NCI-H748 (cell line): ENCODE measurements around the gene NXN.
"Not testable (repeated sequence)": the region's sequence is repeated elsewhere in the genome, so short reads cannot be mapped to it uniquely, and the experiment has no call there.

ENCODE experiments used
- DNase-seq: peaks from one replicate; lab custom pipeline; 2025; ENCODE audit not compliant: unreplicated experiment; lab: John Stamatoyannopoulos, UW

The NXN gene

DNA sequence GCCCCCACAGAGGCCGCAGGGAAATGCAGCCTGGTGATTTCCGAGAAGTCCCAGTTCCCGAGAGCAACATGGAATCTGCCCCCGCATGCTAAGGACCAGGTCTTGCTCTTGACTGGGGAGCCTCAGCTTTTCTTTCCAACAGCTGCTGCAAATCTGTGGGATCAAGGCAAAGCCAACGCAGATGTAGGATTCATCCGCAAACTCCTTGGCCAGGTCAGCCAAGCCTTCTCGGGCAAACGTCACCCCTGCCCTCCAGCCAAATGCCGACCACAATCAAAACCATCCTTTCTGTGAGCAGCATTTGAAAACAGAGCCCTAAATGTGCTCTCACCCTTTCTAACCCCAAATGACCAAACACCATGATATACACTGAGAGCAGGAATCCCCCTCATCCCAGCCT lies 143.4 kb downstream of the NXN start:
- no peak for DNase-seq

DNA sequence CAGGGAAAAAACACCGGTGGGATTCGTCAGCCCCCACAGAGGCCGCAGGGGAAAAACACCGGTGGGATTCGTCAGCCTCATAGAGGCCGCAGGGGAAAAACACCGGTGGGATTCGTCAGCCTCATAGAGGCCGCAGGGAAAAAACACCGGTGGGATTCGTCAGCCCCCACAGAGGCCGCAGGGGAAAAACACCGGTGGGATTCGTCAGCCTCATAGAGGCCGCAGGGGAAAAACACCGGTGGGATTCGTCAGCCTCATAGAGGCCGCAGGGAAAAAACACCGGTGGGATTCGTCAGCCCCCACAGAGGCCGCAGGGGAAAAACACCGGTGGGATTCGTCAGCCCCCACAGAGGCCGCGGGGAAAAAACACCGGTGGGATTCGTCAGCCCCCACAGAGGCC lies 143.9 kb downstream of the NXN start:
- not testable (repeated sequence) for DNase-seq

DNA sequence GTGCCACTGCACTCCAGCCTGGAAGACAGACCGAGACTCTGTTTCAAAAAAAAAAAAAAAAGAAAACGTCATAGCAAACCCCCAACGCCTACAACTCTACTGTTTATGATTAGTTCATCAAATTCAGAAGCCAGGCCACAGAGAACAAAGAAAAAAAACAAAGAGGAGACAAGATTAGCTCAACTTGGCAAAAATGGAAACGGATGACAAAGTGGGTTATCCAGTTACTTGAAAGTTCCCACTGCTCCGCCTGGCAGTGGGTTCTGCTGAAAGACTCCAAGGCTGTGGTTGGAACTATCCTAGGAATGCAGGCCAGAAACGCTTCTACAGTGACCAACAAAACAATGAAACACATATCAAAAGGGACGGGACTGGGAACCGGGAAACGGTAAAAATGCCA lies 144.3 kb downstream of the NXN start:
- no peak for DNase-seq

DNA sequence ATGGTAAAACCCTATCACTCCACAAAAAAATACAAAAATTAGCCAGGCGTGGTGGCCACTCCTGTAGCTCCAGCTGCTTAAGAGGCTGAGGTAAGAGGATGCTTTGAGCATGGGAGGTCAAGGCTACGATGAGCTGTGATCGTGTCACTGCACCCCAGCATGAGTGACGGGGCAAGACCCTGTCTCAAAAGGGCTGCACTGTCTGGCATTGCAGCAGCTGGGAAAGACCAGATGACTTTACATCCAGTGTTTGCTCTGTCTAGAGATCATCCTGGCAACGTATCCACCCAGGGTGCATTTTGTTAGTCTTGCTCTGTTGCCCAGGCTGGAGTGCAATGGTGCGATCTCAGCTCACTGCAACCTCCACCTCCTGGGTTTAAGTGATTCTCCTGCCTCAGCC lies 145.4 kb downstream of the NXN start:
- no peak for DNase-seq

DNA sequence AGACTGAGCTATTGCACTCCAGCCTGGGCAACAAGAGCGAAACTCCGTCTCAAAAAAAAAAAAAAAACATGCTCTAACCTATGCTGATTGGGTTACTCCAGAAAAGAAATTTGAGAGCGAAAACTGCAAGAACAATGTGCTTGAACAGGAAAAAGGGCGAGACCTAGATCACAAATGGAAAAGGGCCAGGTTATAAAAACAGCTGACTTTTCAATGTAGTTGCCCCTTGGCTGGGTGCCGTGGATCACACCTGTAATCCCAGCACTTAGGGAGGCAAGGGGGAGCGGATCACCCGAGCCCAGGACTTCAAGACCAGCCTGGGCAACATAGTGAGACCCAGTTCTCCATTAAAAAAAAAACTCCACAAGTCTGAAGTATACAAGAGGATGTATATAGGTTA lies 148.6 kb downstream of the NXN start:
- no peak for DNase-seq

DNA sequence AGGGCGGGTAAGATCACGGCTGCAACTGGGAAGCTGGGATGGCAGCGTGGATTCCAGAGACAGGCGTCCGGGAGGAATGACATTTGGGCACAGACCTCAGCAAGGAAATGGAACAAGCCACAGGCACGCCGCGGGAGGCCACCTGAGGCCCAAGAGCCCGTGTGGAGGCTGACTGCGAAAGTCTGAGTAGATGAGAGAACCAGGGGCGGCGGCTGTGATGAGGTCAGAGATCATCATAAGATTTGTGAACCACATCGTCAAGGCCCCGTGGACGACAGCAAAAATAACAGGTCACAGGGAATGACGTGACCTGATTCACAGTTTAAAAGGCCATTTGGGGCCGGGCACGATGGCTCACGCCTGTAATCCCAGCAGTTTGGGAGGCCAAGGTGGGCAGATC lies 149.2 kb downstream of the NXN start:
- DNase-seq: no peak

DNA sequence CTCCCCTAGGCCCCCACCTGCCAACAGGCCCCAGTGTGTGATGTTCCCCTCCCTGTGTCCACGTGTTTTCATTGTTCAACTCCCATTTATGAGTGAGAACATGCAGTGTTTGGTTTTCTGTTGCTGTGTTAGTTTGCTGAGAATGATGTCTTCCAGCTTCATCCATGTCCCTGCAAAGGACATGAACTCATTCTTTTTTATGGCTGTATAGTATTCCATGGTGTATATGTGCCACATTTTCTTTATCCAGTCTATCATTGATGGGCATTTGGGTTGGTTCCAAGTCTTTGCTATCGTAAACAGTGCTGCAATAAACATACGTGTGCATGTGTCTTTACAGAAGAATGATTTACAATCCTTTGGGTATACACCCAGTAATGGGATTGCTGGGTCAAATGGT lies 150.0 kb downstream of the NXN start:
- DNase-seq: not testable (repeated sequence)

DNA sequence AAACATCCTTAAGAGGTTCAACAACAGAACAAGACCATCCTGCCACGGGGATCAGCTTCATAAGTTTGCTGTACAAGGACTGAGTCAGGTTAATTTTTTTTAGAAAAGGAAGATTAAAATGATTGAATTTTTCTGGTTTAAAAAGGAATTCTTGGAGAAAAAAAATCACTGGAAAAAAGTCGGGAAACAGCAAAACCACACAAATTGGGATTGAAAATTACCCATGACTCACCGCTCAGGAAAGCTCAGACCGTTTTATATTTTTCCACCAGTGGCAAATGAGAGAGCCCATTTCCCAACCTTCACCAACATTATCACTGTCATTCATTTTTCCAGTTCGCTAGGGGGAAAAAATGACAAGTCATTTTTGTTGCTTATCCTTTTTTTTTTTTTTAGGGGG lies 150.8 kb downstream of the NXN start:
- DNase-seq: no peak

DNA sequence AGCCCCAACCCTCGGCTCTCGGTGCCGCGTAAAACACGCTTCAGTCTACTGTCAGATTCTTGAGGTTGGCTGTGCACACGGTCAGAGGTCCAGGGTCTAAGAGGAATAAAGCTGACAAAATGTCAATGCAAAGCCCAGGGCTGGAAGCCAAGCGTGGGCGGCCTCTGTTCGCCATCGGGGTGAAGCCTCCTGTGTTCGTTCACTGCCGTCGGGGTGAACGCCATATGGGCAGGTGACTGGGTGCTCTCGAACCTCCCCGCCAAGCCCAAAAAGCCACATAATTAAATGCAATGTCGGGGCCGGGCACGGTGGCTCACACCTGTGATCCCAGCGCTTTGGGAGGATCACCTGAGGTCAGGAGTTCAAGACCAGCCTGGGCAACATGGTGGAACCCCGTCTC lies 152.8 kb downstream of the NXN start:
- DNase-seq: no peak

DNA sequence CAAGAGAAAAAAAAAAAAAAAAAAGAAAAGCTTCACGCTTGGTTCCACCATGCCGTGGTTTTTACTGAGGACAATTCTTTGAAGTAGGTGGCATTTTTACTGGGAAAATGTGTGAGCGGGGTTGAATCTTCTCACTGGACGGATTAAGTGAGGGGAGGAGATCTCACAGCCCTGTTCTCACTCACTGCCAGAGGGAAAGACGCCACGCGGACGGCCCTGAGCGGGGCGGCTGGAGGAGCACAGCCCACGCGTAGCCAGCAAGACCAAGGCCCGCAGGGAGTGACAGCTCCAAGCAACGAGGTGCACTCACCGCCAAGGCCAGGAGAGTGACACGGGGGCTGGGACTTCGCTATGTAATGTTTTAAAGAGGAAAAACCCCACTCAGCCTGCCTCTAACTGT lies 154.4 kb downstream of the NXN start:
- no peak for DNase-seq

DNA sequence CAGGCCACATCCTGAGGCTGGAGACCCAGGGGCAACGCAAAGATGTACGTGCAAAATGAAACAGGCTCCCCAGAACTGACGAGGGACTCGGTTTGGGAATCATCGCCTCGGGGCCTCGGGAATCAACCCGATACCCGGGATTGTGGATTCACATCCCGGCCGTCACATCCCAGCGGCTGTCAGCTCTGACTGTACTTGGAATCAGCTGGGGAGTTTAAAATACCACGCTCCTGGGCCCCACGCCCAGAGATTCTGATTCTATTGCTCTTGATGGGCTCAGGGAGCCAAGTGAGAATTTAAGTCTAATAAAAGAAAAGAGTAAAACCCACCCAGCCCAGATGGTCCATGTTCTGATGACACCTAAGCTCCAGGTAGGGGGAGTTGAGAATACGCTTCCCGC lies 155.2 kb downstream of the NXN start:
- DNase-seq: no peak

DNA sequence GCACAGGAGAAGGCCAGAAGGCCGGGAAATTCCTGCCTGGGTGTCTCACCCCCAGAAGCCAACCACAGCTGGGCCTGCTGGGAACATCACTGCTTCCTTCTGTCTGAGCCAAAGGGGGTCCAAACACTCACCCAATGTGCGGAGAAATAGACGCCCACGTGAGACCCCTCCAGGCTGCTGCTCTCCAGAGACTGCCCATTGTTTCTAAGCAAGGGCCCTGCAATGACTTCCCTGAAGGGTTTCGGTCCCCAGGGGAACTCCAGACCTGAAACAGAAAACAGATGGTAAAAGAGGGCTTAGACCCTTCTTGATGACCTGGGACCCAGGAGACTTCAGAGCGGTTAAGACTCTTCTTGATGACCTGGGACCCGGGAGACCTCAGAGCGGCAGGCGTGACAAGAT lies 156.1 kb downstream of the NXN start:
- DNase-seq: no peak

DNA sequence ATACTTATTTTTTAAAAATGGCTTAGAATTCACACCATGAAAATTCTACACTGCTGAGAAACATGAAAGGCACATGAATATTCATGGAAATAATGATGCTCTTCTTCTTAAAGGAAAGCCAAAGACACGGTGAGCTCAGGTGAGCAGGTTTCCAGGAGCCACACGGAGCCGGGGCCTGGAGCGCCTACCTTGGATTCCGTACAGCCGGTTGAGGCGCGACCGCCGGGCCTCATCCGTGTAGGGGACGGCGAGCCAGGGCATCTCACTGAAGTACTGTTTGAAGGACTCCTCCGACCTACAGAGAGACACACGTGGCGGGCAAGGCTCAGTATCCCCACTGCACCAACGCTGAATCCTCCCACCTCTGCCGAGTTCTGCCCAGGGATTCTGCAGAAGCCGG lies 160.3 kb downstream of the NXN start:
- no peak for DNase-seq

DNA sequence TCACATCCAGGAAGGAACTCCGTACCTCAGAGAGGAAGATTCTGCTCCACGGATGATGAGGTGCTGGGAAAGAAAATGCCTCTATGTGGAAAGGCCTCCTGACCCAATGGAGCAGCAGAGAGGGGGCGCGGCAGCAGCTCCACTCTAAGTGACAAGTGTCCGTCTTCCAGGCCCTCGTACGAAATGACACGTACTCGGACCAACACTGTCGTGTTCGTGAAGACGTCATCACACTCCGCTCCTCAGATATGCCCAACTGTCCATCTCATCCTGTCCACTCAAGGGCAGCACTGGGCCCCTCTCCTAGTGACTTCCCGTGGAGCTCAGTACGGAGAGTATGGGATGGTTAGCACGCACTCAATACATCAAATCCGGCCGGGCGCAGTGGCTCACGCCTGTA lies 165.2 kb downstream of the NXN start:
- DNase-seq: no peak

DNA sequence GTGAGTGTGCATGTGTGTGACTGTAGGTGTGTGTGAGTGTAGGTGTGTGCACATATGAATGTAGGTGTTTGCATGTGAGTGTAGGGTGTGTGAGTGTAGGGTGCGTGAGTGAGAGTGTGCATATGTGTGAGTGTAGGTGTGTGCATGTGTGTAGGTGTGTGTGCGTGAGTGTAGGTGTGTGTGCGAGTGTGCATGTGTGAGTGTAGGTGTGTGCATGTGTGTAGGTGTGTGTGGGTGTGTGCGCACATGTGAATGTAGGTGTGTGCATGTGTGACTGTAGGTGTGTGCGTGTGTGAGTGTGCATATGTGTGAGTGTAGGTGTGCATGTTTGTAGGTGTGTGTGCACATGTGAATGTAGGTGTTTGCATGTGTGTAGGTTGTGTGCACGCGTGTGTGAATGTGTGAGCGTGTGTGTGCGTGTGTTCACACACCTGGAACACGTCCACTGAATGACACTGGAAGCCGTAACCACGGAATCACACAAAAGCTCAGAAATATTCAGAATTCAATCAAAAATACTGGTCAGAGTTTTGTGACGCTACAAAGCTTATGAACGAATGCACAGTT lies 166.9 kb downstream of the NXN start:
- no peak for DNase-seq

DNA sequence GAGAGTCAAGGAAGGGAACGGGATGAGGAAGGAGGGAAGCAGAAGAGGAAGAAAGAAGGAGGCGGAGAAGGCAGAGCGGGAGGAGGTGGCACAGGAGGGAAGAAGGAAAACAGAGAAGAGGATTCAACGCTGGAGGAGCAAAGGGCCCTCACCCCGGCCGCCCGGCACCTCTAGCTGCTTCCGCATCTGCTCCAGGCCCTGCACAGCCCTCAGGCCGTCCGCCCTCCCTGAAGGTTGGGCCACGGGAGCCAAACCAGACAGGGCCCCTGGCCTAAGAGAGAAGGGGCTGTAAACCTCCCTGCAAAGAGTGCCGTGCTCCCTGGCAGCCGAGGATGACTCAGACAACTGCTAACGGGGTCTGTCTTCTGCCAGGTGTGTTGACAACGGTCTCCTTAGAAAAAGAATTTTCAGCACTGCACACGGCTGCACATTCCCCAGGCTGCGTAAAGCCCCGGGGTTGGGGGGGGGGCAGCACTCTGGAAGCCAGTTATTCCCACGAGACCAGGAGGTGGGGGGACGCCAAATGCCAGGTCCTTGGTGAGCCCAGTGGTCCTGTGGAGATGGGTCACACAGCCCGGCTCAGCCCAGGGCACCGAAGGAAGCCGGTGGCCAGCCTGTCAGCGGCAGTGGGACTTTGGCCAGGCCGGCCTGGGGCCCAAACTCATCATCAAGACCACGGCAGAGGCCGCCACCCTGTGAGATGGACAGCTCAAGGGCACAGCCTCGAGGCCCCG lies 168.4 kb downstream of the NXN start:
- no peak for DNase-seq

DNA sequence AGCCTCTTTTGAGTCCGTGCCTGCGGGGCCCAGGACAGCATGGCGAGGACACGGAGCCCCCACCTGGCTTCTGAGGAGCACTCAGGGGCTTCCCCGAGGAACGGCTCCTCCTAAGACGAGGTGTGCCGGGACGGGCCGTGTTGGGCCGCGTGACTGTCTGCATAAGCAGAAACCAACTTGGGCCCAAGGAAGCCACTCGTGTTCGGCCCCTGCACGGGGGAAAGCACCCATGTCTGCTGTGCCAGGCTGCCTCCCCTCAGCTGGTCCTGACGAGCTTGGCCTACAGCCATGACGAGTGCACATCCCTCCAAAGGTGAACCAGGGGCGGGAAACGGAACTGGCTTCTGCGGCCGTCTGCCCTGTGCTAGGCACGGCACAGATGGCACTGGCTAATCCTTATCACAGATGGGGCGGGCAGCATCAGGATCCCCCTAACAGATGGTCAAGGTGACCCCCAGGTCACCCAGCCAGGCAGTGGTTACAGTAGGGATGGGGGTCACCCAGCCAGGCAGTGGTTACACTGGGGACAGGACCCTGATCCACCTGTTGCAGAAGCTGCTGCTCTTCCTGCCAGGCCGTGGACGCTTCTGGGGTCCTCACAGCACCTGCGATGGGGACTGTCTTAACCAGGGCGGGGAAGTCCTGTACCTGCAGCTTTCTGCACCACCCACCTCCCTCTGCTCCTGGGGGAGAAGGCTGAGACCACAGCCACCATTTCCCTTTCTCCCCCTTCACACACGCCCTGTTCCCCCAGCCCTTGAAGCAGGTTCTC lies 171.9 kb downstream of the NXN start:
- DNase-seq: no peak

DNA sequence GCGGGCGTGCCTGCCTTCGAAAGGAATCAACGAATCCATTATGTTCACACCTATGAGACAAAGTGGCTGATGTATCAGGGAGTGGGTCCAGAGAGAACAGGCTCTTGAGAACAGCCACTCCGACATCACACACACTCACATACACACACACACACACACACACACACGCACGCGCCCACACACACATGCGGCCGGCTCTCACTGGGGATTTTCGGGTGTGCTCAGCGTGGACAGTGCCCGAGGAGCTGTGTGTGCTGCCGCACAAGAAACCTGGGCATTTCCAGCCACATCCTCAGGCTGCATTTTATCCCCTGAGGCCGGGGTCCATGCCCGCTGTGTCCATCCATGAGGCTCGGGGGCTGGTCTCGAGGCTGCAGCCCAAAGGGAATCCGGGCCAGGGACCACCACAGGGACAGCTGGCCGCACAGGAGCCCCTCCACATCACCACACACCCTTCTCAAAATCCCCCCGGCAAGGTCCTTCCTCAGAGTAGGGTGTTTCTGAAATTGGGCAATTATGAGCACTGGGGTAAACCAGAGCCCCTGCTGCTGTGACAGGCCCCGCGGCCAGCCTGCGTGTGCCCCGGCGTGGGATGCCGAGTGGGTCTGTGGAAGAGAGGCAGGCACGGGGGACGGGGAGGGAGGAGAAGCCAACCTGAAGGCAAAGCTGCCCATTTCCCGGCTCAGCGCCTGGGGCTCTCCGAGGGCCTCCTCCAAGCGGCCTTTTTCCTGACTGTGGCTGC lies 172.6 kb downstream of the NXN start:
- DNase-seq: no peak

DNA sequence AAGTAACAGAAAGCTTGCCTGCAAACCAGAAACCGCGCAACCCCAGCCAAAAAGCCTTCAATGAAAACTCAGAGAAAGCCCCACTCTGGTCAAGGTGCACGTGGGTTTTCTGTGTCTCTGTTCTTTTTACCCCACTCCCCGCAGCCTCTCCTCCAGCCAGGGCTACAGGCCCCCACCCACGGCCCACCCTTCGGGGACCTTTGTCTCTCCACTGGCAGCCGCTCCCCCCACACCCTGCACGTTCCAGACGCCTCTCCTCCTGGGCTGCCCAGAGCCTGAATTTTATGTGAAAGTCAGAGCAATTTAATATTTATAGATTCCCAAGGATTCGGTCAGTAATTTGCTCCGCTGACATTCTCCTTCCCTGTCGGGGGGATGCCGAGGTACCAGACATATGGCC lies 173.2 kb downstream of the NXN start:
- DNase-seq: no peak

DNA sequence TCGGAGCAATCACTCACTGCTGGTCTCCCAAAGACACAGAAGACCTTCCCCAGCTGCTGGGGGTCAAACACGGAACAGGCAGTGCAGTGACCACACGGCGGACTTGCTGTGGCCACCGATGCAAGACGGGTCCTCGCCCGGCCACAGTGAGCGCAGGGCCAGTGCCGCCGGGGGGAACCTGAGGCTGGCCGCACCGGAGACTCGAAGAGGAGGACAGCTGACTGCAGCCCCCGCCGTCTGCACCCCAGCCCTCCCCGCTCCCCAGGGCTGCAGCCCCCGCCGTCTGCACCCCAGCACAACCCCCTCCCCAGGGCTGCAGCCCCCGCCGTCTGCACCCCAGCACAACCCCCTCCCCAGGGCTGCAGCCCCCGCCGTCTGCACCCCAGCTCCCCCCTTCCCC lies 173.7 kb downstream of the NXN start:
- DNase-seq: not testable (repeated sequence)

DNA sequence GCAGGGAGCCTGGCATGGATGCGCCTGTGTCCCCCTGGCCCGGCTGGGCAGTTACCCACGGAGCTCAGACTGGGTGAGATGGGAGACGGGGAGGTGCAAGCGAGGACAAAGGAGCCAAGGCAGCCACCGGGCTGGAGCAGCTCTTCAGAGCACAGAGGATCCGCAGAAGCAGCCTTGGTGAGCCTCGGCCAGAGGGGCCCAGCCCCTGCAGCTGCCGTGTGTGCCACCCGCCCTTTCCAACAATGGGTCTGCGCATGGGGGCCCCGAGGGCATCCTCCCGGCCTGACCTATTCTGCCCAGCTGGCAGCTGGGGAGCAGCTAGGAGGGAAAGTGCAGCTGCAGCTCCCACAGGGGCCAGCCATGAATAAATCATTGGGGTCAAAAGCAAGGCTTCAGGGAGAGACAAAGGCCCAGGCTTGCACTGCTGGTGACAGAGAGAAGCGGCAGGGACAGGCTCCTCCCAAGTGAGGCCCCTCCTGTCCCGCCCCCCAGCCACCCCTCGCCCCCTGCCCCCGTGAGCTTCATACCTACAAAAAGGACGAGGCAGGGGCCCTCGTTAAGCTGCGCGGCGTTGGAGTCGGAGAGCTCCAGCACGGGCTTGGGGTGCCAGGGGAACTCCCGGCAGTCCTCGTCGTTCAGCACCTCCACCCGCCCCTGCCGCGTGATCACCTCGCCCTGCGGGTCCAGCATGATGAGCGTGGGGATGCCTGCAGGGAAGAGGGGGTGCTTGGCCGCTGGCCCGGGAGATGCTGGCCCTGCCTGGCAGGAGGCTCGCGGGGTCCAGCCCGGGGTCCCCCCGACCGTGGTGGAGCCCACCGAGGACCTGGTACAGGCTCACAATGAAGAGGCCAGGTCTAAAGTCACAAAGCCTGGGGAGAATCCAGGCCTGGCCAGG lies 174.8 kb downstream of the NXN start:
- no peak for DNase-seq
